H1 (cell line): ENCODE measurements around the gene SIKE1.

ENCODE experiments used
- BACH1 ChIP-seq: IDR thresholded peaks from 2 replicates; pipeline ENCODE4 v1.6.1; 2012; ENCODE audit warnings: low read length, improper control_type of control experiment
- BRCA1 ChIP-seq: IDR thresholded peaks from 2 replicates; pipeline ENCODE4 v1.6.1; 2012; ENCODE audit warnings: low read depth, low read length, improper control_type of control experiment
- CTCF ChIP-seq, 3 experiments: IDR thresholded peaks; 1 replicate in 2 of 3; 2 replicates in 1 of 3; pipeline versions ENCODE4 v1.5.1 to v1.6.1; 2011; ENCODE audit warnings: low read length in 3 of 3, mild to moderate bottlenecking in 3 of 3, inconsistent platforms in 2 of 3, low read depth in 1 of 3, moderate library complexity in 1 of 3; ENCODE audit not compliant: insufficient read depth in 1 of 3; ENCODE audit errors: control extremely low read depth in 1 of 3
- EZH2 ChIP-seq: fragments of 200-600 bp; sonication (generic); IDR thresholded peaks from 2 replicates; pipeline ENCODE4 v1.7.1; 2012; ENCODE audit warnings: low read depth, mild to moderate bottlenecking, moderate library complexity, low read length, inconsistent platforms; ENCODE audit not compliant: severe bottlenecking
- FOSL1 ChIP-seq: IDR thresholded peaks from 2 replicates; pipeline ENCODE4 v1.6.1; 2011; ENCODE audit warnings: mild to moderate bottlenecking, low read depth, low read length, moderate library complexity; ENCODE audit not compliant: insufficient read depth
- HDAC6 ChIP-seq: IDR thresholded peaks from one replicate; pipeline ENCODE4 v1.7.1; 2012; ENCODE audit warnings: low read depth, mild to moderate bottlenecking, inconsistent platforms, low read length, moderate library complexity
- MAX ChIP-seq: IDR thresholded peaks from 2 replicates; pipeline ENCODE4 v1.6.1; 2012; ENCODE audit warnings: inconsistent platforms
- NRF1 ChIP-seq: IDR thresholded peaks from 2 replicates; pipeline ENCODE4 v1.6.1; 2011; ENCODE audit warnings: mild to moderate bottlenecking, low read depth, low read length, improper control_type of control experiment
- POLR2A ChIP-seq, 2 experiments: IDR thresholded peaks; 1 replicate in 1 of 2; 2 replicates in 1 of 2; pipeline ENCODE4 v1.6.1; 2011; ENCODE audit warnings: low read depth in 2 of 2, low read length in 2 of 2, mild to moderate bottlenecking in 2 of 2; ENCODE audit errors: control extremely low read depth in 1 of 2
- POLR2AphosphoS5 ChIP-seq: IDR thresholded peaks from 2 replicates; pipeline ENCODE4 v1.6.1; 2011; ENCODE audit warnings: low read depth, low read length
- RAD21 ChIP-seq, 2 experiments: IDR thresholded peaks in 1 of 2; conservative IDR thresholded peaks in 1 of 2; 2 replicates each; pipeline ENCODE4 v1.6.1; 2011; ENCODE audit warnings: low read depth in 2 of 2, low read length in 2 of 2, improper control_type of control experiment in 1 of 2, inconsistent platforms in 1 of 2, mild to moderate bottlenecking in 1 of 2, moderate library complexity in 1 of 2
- SAP30 ChIP-seq: fragments of 300-600 bp; sonication (generic); IDR thresholded peaks from 2 replicates; pipeline ENCODE4 v1.7.1; 2012; ENCODE audit warnings: low read length, moderate library complexity, mild to moderate bottlenecking, inconsistent platforms; ENCODE audit not compliant: insufficient read depth, insufficient replicate concordance
- USF2 ChIP-seq: IDR thresholded peaks from 2 replicates; pipeline ENCODE4 v1.6.1; 2011; ENCODE audit warnings: low read length, improper control_type of control experiment

GRCh38 chr1:114755006-114755931 lies 25.2 kb downstream of the SIKE1 start:
- TF ChIP-seq BRCA1 (no peak), CTCF (IDR thresholded peaks at IDR 0.05; ENCODE audit: control extremely low read depth in 1 of 3, insufficient read depth in 1 of 3, low read depth in 1 of 3, low read length in 3 of 3) (no peak), SAP30 (no peak), RAD21 (IDR thresholded peaks at IDR 0.05 in 1 of 2, conservative IDR thresholded peaks at IDR 0.05 in 1 of 2; ENCODE audit: low read depth in 2 of 2, low read length in 2 of 2) (no peak), USF2 (no peak), POLR2AphosphoS5 (no peak), HDAC6 (no peak), MAX (no peak), NRF1 (no peak), POLR2A (IDR thresholded peaks at IDR 0.05; ENCODE audit: control extremely low read depth in 1 of 2, low read depth in 2 of 2, low read length in 2 of 2) (no peak; a peak in 1 of 3 replicates), EZH2 (no peak), BACH1 (no peak), FOSL1 (no peak)
